ENCODE measurements around the gene ATXN7L3.
A peak's percentile ranks its signal among the peaks of the same experiment; 100 is the strongest.
"Not testable (repeated sequence)": the region's sequence is repeated elsewhere in the genome, so short reads cannot be mapped to it uniquely, and the experiment has no call there.

ATXN7L3 gene

DNA sequence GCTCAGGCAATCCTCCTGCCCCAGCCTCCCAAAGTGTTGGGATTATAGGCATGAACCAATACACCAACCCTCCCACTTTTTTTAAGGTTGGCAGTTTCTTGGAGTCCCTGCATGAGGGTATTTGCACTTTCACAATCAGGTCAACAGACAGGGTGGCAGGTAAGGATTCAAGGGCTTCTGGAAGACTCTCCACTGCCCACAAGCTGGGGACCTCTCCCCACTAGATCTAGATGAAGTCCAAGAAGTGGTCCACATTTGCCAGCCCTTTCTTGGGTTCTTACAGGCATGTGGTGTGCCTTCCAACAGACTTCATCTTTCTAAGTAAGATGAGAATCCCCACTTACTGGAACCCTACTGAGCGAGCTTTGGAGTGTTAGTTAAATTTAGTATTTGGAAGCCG is 25.3 kb downstream of the ATXN7L3 start:
- DNase-seq = no peak

DNA sequence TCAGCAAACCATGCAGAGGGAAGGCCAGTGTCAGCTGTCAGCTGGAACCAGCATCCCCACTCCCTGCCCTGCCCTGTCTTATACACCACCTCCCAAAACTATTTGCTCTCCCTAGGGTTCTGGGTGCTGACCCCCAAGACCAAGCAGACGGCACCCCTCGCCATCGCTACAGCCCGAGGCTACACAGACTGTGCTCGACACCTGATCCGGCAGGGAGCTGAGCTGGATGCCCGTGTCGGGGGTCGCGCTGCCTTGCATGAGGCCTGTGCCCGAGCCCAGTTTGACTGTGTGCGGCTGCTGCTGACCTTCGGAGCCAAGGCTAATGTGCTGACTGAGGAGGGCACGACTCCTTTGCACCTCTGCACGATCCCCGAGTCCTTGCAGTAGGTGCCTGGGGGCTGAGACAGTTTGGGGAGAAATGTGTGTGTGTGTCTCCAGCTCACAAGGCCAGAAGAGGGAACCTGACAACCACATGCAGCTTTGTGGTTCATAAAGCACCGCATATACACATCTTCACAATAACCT is 27.7 kb downstream of the ATXN7L3 start:
- DNase-seq = no peak

DNA sequence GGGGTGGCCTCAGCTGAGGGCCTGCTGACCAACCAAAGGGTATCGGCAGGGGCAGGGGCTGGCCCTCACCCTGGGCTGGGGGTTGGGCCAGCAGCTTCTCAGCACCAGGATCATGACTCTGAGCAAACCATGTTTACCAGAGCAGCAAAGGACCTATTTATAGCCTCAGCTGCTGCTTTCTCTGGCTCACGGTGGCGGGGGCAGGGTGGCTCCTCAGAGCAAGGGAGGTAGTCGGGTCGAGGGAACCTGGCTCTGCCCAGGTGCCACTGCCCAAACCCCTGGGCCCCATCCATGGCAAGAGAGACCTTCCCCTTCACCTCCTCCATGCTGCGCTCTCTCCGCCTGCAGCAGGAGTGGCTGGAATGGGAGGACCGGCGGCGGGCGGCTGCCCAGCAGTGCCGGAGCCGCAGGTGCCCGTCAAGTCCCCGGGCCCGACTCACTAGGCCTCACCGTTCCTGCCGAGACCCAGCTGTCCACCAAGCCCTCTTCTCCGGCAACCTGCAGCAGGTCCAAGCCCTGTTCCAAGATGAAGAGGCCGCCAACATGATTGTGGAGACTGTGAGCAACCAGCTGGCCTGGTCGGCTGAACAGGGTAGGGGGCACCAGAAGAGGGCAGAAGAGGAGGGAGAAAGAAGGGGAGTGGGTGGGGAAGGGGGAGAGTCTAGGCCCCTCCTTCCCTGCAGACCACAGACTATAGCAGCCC is 29.0 kb downstream of the ATXN7L3 start, which contains the start of gene ASB16:
TSS of gene ASB16 (plus strand) at position 206 of the 703 bp plus-strand sequence. CDS start at position 292, 86 bp downstream.
- DNase-seq = no peak

DNA sequence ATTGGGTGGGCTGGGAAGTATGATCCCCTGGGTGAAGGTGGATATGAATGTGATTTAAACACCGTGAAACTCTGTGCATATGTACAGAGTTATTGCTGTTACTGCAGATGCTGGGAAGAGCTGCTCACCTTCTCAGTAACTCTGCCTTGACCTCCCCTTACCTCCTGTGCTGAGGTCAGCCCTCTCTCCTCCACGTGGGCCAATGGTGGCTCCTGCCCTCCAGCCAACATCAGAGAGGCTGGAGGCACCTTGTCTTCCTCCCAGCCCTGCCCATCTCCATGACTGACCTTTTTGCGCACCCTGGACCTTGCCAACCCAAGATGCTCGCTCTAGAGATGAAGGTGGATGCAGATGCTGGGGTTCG is 29.6 kb downstream of the ATXN7L3 start:
- DNase-seq = no peak

DNA sequence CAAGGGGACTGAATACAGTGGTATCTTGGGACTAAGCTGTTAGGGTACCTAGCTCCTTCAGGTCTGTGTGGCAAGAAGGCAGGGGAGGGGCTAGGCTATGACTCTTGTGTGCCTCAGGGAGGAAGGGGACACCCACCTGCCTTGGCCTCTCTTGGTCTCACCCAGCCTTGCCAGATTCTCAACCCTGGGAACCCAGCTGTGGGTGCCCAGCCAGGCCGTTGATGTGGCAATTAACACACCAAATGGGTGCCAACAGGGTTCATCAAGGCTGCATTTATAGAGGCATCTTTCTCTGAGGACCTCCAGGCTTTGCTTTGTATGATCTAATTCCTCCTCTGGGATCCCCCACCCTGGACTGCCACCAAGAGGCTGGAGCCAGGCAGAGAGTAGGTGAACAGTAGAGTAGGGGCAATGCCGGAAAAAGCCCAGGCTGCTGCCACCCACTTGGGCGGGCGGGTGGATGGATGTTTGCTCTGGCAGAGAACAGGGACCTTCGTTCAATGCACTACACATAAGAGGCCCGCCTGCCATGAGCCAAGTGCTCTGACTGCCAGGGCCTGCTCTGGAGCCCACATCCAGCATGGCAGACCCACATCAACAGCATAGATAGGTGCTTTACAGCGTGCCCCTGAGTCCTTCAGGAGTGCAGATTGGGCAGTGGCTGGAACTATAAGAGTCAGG is 32.4 kb downstream of the ATXN7L3 start:
- no peak for DNase-seq

DNA sequence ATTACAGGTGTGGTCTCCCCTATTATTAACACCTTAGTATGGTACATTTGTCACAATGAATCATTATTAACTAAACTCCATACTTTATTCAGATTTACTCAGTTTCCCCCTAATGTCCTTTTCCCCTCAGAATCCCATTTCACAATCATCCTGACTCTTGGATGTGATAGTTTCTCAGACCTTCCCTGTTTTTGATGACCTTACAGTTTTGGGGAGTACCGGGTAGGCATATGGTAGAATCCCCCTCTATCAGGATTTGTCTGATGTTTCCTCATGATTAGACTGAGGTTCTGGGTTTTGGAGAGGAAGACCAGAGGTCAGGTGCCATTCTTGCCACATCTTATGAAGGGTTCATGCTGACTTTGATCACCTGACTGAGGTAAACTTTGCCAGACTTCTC is 35.2 kb downstream of the ATXN7L3 start:
- DNase-seq = no peak

DNA sequence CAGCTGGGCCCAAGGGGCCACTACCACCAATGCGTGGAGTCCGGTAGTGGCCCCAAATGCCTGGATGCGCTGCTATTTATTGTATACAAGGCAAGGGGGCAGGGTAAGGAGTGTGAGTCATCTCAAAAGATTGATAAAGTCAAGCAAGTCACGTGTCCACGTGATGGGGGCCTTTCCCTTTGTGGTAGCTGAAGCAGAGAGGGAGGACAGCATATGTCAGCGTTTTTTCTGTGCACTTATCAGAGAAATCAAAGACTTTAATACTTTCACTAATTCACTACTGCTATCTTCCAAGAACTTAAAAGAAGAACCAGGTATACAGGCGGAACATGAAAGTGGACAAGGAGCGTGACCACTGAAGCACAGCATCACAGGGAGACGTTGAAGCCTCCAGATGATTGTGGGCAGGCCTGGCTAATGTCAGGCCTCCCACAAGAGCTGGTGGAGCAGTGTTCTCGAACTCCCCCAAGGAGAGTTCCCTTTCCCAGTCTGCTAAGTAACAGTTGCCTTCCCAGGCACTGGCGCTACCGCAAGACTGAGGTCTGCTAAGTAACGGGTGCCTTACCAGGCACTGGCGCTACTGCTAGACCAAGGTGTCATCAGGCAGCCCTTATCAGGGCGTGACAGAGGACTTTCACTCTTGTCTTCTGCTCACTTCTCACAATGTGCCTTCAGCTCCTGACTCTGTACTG is 40.0 kb downstream of the ATXN7L3 start:
- peak; percentile 29 for DNase-seq

DNA sequence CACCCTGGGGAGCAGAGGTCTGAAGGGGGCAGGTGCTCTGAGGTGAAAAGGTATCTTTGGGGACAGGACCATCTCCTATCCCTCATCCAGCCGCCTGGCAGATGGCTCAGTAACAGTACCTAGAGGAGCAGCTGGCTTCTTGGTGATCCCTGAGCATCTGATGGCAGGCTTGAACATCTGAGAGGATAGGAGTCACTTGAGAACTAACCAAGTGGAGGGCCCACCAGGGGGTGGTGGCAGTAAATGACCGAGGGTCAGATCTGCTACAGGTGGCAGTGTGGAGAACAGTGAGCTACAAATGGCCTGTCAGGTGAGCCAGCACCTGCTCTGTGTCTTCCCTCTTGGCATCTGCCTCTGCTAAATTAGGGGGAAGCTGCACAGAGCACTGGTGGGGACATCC is 44.2 kb downstream of the ATXN7L3 start:
- no peak for DNase-seq

DNA sequence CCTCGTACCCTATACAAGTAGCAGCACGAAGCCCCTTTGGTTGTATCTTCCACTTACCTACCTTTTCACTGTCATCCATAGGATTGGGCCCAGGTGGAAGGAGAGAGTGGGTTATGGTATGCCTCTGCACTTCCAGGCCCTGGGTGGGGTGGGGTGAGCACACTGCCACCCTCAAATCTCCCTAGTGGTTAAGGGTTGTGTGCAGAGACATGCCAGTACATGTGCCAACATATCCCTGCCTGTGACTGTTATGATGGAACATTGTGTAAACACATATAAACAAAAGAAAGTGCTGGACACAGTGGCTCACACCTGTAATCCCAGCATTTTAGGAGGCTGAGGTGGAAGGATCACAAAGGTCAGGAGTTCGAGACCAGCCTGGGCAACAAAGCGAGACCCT is 46.8 kb downstream of the ATXN7L3 start:
- no peak for DNase-seq

DNA sequence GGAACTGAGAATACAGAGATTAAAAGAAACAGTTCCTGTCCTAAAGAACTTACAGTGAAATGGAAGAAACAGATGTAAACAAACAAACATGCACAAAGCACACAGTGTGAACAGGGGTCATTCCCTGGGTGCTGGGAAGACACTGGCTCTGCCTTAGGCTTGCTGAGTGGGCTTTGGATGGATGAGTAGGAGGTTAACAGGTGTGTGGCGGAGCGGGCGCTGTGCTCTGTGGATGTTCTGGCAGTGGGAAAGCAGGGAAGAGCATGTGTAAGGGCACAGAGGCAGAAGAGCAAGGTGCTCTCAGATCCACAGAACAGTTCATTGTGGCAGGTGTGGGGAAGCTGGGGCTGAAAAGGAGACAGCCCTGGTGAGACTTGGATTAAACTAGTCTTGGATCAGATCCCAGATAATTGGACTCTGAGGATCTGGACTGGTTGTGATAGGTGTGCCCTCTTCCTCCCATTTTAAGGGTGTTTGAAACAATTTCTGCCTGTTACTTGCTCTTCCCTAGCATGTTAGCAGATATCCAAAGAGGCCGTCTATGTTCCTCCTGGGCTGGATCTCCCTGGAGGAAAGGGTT is 49.8 kb downstream of the ATXN7L3 start:
- no peak for DNase-seq

DNA sequence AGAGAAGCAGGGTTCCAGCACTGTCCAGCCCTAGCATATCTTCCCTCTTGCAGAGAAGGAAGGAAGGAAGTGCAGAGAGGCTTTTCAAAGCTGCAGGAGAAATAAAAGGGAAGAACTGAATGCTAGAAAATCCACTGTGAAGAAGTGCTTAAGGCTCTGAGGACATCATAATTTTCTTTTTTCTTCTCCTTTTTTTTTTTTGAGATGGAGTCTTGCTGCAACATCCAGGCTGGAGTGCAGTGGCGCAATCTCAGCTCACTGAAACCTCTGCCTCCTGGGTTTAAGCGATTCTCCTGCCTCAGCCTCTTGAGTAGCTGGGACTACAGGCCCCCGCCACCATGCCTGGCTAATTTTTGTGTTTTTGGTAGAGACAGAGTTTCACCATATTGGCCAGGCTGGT is 50.6 kb downstream of the ATXN7L3 start:
- not testable (repeated sequence) for DNase-seq

DNA sequence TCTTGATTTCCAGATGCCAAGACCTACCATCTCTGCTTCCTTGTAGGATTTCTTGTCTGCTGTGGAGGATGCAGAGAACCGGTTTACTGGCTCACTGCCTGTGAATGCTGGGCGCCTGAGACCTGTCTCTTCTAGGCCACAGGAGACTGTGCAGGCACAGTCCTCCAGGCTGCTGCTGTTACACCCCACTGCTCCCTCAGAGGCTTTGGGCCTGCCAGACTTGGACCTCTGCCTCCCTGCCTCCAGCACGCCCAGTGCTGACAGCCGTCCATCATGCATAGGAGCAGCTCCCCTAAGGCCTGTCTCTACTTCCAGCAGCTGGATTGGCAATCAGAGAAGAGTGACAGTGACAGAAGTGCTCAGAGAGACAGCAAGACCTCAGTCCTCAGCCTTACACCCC is 51.9 kb downstream of the ATXN7L3 start:
- DNase-seq = no peak

DNA sequence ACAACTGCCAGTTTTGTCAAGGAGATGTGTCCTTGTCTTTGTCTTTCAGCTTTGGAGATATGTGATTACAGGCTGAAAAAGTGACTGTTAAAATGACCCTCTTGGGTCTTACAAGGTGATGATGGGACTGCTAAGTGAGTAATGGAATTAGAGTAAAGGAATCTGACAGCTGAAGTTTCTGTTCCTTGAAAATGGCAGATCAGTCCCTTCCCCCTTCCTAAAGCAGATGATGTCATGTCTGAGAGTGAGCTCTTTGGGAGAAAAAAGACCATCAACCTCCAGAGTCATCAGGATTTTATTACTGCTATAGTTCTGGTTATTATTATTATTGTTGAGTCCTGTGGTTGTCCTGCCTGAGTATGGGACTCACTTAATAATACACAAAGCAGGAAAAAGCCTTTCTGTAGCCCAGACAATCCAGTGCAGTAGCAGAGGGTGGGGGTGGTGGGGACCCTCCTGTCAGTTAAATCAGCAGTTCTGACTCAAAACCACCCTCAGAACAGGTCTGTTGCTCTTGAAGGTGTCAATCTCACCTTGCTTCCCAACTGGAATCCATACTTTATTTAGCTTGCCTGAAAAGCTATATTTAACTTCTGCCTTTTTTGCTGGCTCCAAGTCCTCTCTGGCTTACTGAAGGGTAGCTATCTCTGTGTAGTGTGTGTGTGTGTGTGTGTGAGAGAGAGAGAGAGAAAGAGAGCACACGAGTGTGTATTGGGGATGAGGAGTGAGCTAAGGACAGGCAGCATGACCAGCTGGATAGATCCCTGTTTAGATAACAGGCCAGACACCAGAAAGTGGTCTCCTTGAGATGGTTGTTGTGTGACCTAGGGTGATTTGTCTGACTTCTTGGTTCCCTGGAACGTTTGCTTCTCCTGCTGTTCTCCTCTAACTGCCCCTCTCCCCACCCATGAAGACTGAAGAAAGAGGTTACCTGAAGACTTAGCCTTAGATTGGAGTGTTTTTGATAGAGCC is 53.0 kb downstream of the ATXN7L3 start:
- no peak for DNase-seq

DNA sequence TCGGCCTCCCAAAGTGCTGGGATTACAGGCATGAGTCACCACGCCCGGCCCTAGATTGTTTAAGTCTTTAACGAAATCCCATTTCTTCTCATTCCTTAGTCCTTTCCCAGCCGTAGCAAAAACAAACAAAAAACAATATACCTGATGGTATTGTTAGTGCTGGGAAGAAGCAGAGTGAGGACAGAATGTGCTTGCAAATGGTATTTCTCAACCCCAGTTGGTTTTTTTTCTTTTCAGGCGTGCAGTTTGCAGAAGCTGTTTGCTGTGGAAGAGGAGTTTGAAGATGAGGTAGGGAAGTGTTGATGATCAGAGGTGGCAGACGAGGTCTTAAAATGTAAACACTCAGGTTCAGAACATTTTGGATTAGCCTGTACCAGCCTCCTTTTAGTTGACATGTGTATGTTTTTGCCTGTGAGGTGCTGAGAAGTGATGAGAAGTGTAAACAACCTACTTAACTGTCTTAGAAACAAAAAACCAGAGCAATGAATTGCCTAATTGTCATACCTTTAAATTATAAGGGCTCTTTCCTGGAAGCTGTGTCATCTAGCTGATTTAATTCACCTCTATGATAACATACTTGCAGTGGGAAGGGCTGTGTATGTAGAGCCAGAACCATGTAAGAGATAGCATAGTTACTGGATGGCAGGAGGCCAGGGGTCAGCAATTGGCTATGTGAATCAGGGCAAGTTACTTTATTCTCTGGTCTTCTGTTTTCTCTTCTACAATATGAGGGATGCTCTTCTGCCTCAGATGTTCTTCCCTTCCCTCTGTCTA is 54.5 kb downstream of the ATXN7L3 start:
- no peak for DNase-seq

DNA sequence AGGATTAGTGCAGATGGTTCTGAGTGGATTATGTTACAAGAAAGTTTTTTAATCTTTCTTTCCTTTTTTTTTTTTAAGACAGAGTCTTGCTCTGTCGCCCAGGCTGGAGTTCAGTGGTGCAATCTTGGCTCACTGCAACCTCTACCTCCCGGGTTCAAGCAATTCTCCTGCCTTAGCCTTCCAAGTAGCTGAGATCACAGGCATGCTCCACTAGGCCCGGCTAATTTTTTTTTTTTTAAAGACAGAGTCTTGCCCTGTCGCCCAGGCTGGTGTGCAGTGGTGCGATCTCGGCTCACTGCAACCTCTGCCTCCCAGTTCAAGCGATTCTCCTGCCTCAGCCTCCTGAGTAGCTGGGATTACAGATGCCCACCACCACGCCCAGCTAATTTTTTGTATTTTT is 55.8 kb downstream of the ATXN7L3 start:
- not testable (repeated sequence) for DNase-seq
